HepG2 (cell line): ENCODE results near the gene FAM120B. TPM values are rescaled to one million over a fixed set of nuclear protein-coding genes. Genes with fewer than 3 reads are reported as not detected.

Experiments
- EZH2 ChIP-seq: conservative IDR thresholded peaks from 2 replicates; pipeline ENCODE4 v1.6.1; 2012; ENCODE audit warnings: mild to moderate bottlenecking, low read depth, low read length, moderate library complexity
- PCBP2 ChIP-seq: fragments of 200-400 bp; formaldehyde crosslinking; optimal IDR thresholded peaks from 2 replicates; pipeline ENCODE3; 2018; ENCODE audit warnings: low read length, low read depth; ENCODE audit not compliant: poor library complexity, severe bottlenecking
- RARA ChIP-seq: IDR thresholded peaks from 2 replicates; pipeline ENCODE4 v1.6.1; 2016; ENCODE audit warnings: missing genetic modification reagents, missing compliant biosample characterization
- REPIN1 ChIP-seq: sonication (generic); formaldehyde crosslinking; IDR thresholded peaks from 2 replicates; pipeline ENCODE4 v1.8.0; 2022; ENCODE audit warnings: missing genetic modification reagents, low read depth, mild to moderate bottlenecking, borderline replicate concordance
- TEAD2 ChIP-seq: sonication (generic); formaldehyde crosslinking; IDR thresholded peaks from 2 replicates; pipeline ENCODE4 v1.9.0; 2021; ENCODE audit warnings: missing genetic modification reagents
- ZBTB7B ChIP-seq: sonication (generic); formaldehyde crosslinking; IDR thresholded peaks from 2 replicates; pipeline ENCODE4 v1.4.0; 2020; ENCODE audit warnings: missing genetic modification reagents
- ZNF225 ChIP-seq: sonication (generic); formaldehyde crosslinking; IDR thresholded peaks from 2 replicates; pipeline ENCODE4 v1.4.0; 2020; ENCODE audit warnings: mild to moderate bottlenecking, missing genetic modification reagents
- ZNF335 ChIP-seq: sonication (generic); formaldehyde crosslinking; IDR thresholded peaks from 2 replicates; pipeline ENCODE4 v1.4.0; 2020; ENCODE audit warnings: missing genetic modification reagents
- polyA plus RNA-seq, 8 experiments: library from polyadenylated mRNA; depleted of rRNA in 3 of 8; stranded (reverse) in 7 of 8; unstranded in 1 of 8; fragments of >200 nt; fragmentation: Illumina TruSeq in 4 of 8; extraction: Trizol in 4 of 8; gene quantifications; 2 replicates each; pipeline versions ENCODE4 v1.2.1 to v1.2.3, GENCODE V29; 2011 to 2016; ENCODE audit warnings: low read depth in 4 of 8, missing spikeins in 1 of 8, mixed read lengths in 1 of 8; ENCODE audit not compliant: insufficient read depth in 1 of 8
- total RNA-seq, 5 experiments: library from RNA; depleted of rRNA; stranded (reverse); fragments of >200 nt; fragmentation: Illumina TruSeq; extraction: Trizol; gene quantifications; 2 replicates each; pipeline ENCODE4 v1.2.3, GENCODE V29; 2016; ENCODE audit warnings: low read depth in 1 of 5
- TF ChIP-seq, protein P1 (sequence below): fragments of 450-650 bp; IDR thresholded peaks from 2 replicates; pipeline ENCODE4 v1.6.1; 2016
- TF ChIP-seq, protein P2 (sequence below): sonication (generic); formaldehyde crosslinking; IDR thresholded peaks from 2 replicates; pipeline ENCODE4 v1.5.0; 2020; ENCODE audit warnings: mild to moderate bottlenecking, missing genetic modification reagents, moderate library complexity
- TF ChIP-seq, protein P3 (sequence below): sonication (generic); formaldehyde crosslinking; IDR thresholded peaks from 2 replicates; pipeline ENCODE4 v1.4.0; 2020; ENCODE audit warnings: missing genetic modification reagents, mild to moderate bottlenecking, borderline replicate concordance
- TF ChIP-seq, protein P4 (sequence below): sonication (generic); formaldehyde crosslinking; IDR thresholded peaks from 2 replicates; pipeline ENCODE4 v1.4.0; 2020; ENCODE audit warnings: low read depth, missing genetic modification reagents

Gene FAM120B
- total and polyA plus RNA-seq, 2 of the 13 experiments (the other 11 are each of a cell fraction or from before 2014, with no cell fraction given): 9.2 to 10.7 TPM

DNA sequence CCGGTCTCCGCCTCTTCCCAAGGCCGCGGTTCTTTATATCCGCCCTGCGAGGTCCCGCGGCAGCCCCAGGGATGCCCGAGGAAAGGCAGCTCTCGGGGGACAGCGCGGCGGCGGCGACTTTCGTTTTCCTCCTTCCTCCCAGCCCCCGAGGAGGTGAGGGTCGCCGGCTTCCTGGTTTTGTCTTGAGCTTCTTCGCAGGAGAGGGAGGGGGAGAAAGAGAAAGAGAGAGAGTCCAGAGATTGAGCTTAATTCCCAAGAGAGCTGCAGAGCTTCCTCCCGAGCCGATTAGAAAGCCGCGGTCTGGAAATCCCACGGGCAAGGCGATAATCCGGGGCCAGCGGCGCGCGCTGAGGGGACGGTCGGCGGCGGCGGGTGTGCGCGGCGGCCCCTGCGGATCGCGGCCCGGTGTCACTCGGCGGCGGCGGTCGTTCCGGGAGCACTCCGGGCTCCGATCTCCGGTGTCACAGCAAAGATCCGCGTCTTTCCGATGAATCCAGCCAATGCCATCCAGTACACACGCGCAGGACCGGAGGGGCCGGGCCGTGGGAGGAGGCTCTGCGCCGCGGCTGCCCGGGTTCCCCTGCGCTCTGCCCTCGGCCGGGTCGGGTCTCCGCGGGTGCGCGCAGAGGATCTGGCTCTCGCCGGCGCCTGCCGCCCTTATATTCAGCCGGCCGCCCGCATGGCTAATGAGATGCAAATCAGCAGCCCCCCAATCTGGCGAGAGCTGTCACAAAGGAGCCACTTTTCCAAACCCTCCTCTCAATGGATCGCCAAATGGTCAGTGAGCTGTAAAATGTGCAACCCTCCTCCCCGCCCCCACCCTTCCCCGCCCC, 16.0 kb upstream of the FAM120B start, which contains the start of gene DLL1 (continued):
- TF ChIP-seq ZBTB7B (CRISPR knock-in tag) (0 out of 2 replicates have a peak, but pooled peaks have one; percentile 20), REPIN1 (CRISPR knock-in tag) (no peak), ZNF335 (CRISPR knock-in tag) (no peak), ZNF225 (no peak), RARA (CRISPR knock-in tag) (no peak), EZH2 (peak; percentile 92; the same call in 1 of the 2 replicates), TEAD2 (CRISPR knock-in tag) (no peak), PCBP2 (no peak)
- TF ChIP-seq, protein P1, sequence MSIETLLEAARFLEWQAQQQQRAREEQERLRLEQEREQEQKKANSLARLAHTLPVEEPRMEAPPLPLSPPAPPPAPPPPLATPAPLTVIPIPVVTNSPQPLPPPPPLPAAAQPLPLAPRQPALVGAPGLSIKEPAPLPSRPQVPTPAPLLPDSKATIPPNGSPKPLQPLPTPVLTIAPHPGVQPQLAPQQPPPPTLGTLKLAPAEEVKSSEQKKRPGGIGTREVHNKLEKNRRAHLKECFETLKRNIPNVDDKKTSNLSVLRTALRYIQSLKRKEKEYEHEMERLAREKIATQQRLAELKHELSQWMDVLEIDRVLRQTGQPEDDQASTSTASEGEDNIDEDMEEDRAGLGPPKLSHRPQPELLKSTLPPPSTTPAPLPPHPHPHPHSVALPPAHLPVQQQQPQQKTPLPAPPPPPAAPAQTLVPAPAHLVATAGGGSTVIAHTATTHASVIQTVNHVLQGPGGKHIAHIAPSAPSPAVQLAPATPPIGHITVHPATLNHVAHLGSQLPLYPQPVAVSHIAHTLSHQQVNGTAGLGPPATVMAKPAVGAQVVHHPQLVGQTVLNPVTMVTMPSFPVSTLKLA: no peak
- TF ChIP-seq, protein P2, sequence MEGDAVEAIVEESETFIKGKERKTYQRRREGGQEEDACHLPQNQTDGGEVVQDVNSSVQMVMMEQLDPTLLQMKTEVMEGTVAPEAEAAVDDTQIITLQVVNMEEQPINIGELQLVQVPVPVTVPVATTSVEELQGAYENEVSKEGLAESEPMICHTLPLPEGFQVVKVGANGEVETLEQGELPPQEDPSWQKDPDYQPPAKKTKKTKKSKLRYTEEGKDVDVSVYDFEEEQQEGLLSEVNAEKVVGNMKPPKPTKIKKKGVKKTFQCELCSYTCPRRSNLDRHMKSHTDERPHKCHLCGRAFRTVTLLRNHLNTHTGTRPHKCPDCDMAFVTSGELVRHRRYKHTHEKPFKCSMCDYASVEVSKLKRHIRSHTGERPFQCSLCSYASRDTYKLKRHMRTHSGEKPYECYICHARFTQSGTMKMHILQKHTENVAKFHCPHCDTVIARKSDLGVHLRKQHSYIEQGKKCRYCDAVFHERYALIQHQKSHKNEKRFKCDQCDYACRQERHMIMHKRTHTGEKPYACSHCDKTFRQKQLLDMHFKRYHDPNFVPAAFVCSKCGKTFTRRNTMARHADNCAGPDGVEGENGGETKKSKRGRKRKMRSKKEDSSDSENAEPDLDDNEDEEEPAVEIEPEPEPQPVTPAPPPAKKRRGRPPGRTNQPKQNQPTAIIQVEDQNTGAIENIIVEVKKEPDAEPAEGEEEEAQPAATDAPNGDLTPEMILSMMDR (CRISPR knock-in tag): no peak
- TF ChIP-seq, protein P3, sequence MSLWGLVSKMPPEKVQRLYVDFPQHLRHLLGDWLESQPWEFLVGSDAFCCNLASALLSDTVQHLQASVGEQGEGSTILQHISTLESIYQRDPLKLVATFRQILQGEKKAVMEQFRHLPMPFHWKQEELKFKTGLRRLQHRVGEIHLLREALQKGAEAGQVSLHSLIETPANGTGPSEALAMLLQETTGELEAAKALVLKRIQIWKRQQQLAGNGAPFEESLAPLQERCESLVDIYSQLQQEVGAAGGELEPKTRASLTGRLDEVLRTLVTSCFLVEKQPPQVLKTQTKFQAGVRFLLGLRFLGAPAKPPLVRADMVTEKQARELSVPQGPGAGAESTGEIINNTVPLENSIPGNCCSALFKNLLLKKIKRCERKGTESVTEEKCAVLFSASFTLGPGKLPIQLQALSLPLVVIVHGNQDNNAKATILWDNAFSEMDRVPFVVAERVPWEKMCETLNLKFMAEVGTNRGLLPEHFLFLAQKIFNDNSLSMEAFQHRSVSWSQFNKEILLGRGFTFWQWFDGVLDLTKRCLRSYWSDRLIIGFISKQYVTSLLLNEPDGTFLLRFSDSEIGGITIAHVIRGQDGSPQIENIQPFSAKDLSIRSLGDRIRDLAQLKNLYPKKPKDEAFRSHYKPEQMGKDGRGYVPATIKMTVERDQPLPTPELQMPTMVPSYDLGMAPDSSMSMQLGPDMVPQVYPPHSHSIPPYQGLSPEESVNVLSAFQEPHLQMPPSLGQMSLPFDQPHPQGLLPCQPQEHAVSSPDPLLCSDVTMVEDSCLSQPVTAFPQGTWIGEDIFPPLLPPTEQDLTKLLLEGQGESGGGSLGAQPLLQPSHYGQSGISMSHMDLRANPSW (CRISPR knock-in tag): no peak
- TF ChIP-seq, protein P4, sequence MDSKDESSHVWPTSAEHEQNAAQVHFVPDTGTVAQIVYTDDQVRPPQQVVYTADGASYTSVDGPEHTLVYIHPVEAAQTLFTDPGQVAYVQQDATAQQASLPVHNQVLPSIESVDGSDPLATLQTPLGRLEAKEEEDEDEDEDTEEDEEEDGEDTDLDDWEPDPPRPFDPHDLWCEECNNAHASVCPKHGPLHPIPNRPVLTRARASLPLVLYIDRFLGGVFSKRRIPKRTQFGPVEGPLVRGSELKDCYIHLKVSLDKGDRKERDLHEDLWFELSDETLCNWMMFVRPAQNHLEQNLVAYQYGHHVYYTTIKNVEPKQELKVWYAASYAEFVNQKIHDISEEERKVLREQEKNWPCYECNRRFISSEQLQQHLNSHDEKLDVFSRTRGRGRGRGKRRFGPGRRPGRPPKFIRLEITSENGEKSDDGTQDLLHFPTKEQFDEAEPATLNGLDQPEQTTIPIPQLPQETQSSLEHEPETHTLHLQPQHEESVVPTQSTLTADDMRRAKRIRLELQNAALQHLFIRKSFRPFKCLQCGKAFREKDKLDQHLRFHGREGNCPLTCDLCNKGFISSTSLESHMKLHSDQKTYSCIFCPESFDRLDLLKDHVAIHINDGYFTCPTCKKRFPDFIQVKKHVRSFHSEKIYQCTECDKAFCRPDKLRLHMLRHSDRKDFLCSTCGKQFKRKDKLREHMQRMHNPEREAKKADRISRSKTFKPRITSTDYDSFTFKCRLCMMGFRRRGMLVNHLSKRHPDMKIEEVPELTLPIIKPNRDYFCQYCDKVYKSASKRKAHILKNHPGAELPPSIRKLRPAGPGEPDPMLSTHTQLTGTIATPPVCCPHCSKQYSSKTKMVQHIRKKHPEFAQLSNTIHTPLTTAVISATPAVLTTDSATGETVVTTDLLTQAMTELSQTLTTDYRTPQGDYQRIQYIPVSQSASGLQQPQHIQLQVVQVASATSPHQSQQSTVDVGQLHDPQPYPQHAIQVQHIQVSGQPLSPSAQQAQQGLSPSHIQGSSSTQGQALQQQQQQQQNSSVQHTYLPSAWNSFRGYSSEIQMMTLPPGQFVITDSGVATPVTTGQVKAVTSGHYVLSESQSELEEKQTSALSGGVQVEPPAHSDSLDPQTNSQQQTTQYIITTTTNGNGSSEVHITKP (CRISPR knock-in tag): no peak
